HL-60 (cell line): ENCODE data around the gene VPS26A.
A peak's percentile ranks its signal among the peaks of the same experiment; 100 is the strongest.

Experiments used
- DNase-seq, 2 experiments: peaks; one replicate each; pipeline ENCODE4 v3.0.0-alpha.2; 2010 to 2020; ENCODE audit warnings: low read depth in 1 of 2, low spot score in 1 of 2
- H3K27ac ChIP-seq: fragments of 250-450 bp; sonication (Bioruptor Pico); replicated peaks from 2 replicates; pipeline ENCODE4 v1.5.1; 2020; ENCODE audit warnings: mild to moderate bottlenecking, moderate library complexity
- H3K27me3 ChIP-seq: fragments of 250-450 bp; sonication (Bioruptor Pico); 2 replicates; pipeline ENCODE4 v1.5.1; 2021; ENCODE audit warnings: mild to moderate bottlenecking, moderate library complexity; ENCODE audit not compliant: insufficient read depth, poor library complexity, severe bottlenecking
- H3K4me3 ChIP-seq: replicated peaks from 2 replicates; pipeline ENCODE4 v1.5.1; 2011; ENCODE audit warnings: mild to moderate bottlenecking, control low read depth, low read length; ENCODE audit not compliant: insufficient read depth
- CTCF ChIP-seq: IDR thresholded peaks from one replicate; pipeline ENCODE4 v1.5.1; 2011; ENCODE audit warnings: low read length, control low read depth, inconsistent platforms; ENCODE audit not compliant: insufficient read depth
- GABPA ChIP-seq: IDR thresholded peaks from 2 replicates; pipeline ENCODE4 v1.6.1; 2012; ENCODE audit warnings: low read depth
- POLR2AphosphoS5 ChIP-seq: IDR thresholded peaks from 2 replicates; pipeline ENCODE4 v1.6.1; 2012; ENCODE audit warnings: low read depth
- REST ChIP-seq: IDR thresholded peaks from 2 replicates; pipeline ENCODE4 v1.6.1; 2012; ENCODE audit warnings: low read depth; ENCODE audit not compliant: insufficient replicate concordance
- SPI1 ChIP-seq: IDR thresholded peaks from 2 replicates; pipeline ENCODE4 v1.6.1; 2012; ENCODE audit warnings: low read depth, mild to moderate bottlenecking, borderline replicate concordance

Gene VPS26A

GRCh38 chr10:69176823-69177222 is 52.8 kb downstream of the VPS26A start:
- TF ChIP-seq REST (no peak), GABPA (no peak), SPI1 (no peak), CTCF (no peak), POLR2AphosphoS5 (no peak)
- Histone ChIP-seq H3K4me3 (no peak overlapping the region), H3K27ac (no peak overlapping the region), H3K27me3 (no peaks in the 10 kb centered on the region)
- DNase-seq: no peak

DNA sequence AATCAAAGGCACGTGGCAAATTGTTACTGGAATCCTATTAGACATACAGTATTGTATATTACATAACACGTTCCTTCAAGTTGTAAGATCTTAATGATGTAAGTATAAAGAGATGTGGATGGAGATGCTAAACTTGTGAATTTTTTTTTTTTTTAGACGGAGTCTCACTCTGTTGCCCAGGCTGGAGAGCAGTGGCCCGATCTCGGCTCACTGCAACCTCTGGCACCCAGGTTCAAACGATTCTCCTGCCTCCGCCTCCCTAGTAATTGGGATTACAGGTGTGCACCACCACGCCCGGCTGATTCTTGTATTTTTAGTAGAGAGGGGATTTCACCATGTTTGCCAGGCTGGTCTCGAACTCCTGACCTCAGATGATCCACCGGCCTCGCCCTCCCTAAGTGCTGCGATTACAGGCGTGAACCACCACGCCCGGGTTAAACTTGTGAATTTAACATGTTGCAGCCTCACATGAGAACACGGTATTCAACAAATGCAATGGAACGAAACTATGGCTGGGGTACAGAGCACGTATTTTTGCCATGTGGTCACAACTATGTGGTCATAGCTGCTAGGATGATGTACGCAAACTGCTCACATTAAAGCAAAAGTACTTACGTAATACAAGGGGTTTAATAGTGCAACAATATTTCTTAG is 55.2 kb downstream of the VPS26A start:
- Histone ChIP-seq H3K27me3 (no peaks in the 10 kb centered on the region), H3K27ac (peak overlapping the region; percentile 99), H3K4me3 (peak overlapping the region; percentile 76)
- peak; percentile 56 to 77 for DNase-seq
- TF ChIP-seq GABPA (no peak), REST (no peak), POLR2AphosphoS5 (no peak), SPI1 (no peak), CTCF (no peak)

DNA sequence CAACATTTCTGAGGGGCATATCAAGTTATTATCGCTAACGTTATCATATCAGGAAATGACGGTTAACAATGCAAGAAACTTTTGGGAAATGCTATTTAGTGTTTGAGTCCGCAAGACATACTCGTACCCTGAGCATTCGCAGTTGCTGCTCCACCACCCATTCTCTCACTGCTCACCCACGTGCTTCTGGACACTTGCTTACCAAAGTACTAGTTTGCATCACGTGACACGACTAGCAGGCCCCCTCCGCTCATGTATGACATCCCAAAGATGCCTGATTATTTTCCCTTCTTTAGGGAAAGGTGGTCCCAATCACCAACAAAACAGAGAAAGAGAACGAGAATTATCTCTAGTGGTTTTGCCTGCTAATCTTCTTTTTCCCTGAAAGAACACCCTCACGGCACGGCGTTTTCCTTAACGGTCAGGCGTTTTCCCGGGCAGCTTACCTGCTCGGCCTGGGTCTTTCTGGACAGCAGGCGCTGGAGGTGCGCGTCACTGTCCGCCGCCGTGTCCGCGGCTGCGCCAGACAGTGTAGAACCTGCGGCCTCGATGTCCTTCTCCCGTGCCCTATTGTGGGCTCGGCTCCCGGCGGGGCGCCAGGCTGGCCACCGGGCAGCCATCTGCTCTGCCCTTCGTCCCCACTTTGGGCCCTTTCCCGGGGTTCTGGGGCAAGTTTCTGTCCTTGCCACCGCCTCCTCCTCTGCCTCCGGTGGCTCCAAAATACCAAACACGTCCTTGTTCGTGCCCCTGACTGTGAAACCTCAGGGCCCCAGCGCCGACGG is 56.0 kb downstream of the VPS26A start, which contains the start of gene SUPV3L1:
Gene SUPV3L1 (plus strand): TSS at position 492 of the 782 bp plus-strand sequence. CDS start 58 bp downstream, at position 550.
- peak within 1 kb of the TSS; percentile 99 for H3K27ac ChIP-seq
- TF ChIP-seq REST: peak; percentile 47
- no peak for TF ChIP-seq CTCF
- no peak for TF ChIP-seq SPI1
- no peak; the same call in 1 of the 2 replicates for TF ChIP-seq GABPA
- peak; percentile 95 for TF ChIP-seq POLR2AphosphoS5
- H3K27me3 ChIP-seq: no peaks in the 10 kb centered on the region
- peak within 1 kb of the TSS; percentile 76 for H3K4me3 ChIP-seq
- DNase-seq: peak; percentile 96 to 97
